ENCODE data around the gene PCDHGA9. TPM values are rescaled to one million over a fixed set of nuclear protein-coding genes. Genes with fewer than 3 reads are reported as not detected.
"Not testable (repeated sequence)": the region's sequence is repeated elsewhere in the genome, so short reads cannot be mapped to it uniquely, and the experiment has no call there.

Gene PCDHGA9
- total RNA-seq, 4 donors from 2014 or later = 4.9 to 20.8 (median 7.9) TPM

- TF ChIP-seq, protein P1, sequence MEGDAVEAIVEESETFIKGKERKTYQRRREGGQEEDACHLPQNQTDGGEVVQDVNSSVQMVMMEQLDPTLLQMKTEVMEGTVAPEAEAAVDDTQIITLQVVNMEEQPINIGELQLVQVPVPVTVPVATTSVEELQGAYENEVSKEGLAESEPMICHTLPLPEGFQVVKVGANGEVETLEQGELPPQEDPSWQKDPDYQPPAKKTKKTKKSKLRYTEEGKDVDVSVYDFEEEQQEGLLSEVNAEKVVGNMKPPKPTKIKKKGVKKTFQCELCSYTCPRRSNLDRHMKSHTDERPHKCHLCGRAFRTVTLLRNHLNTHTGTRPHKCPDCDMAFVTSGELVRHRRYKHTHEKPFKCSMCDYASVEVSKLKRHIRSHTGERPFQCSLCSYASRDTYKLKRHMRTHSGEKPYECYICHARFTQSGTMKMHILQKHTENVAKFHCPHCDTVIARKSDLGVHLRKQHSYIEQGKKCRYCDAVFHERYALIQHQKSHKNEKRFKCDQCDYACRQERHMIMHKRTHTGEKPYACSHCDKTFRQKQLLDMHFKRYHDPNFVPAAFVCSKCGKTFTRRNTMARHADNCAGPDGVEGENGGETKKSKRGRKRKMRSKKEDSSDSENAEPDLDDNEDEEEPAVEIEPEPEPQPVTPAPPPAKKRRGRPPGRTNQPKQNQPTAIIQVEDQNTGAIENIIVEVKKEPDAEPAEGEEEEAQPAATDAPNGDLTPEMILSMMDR (IDR thresholded peaks at IDR 0.05) = peak; percentile 25 to 42
- not testable (repeated sequence) for DNase-seq (ENCODE audit: low spot score in 2 of 2); H3K36me3 ChIP-seq; H3K27me3 ChIP-seq; H3K4me1 ChIP-seq; H3K27ac ChIP-seq
- peaks cover 65% of the 10 kb centered on the region for H3K9me3 ChIP-seq
- WGBS = 7% methylated on average over 25 of the region's 43 CpGs
- H3K4me3 ChIP-seq = peak within 1 kb of the TSS; percentile 20
These were observed 4.6 kb upstream of the PCDHGA9 start, which contains the start of gene PCDHGB5 for GRCh38 chr5:141397756-141398551. TSS of gene PCDHGB5 (plus strand) at chr5:141397947. CDS start at chr5:141398128, 181 bp downstream.

DNA sequence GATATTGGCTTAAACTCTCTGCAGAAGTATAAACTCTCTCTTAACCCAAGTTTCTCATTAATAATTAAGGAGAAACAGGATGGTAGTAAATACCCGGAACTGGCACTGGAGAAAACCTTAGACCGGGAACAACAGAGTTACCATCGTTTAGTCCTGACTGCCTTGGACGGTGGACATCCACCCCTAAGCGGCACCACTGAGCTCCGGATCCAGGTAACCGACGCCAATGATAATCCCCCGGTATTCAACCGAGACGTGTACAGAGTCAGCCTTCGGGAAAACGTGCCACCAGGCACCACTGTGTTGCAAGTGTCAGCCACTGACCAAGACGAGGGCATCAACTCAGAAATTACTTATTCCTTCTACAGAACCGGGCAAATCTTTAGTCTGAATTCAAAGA is 4.0 kb upstream of the PCDHGA9 start:
- Histone ChIP-seq H3K27me3 (peaks cover 5% of the 10 kb centered on the region), H3K4me3 (no peak overlapping the region), H3K4me1 (no peaks in the 10 kb centered on the region), H3K27ac (no peak overlapping the region), H3K36me3 (no peaks in the 10 kb centered on the region), H3K9me3 (peaks cover 65% of the 10 kb centered on the region)
- 25% methylated on average over 15 of the region's 15 CpGs for WGBS
- no peak for DNase-seq (ENCODE audit: low spot score in 2 of 2)
- no peak for TF ChIP-seq POLR2AphosphoS5 (IDR thresholded peaks at IDR 0.05)
- TF ChIP-seq, protein P1 (IDR thresholded peaks at IDR 0.05) = no peak
- no peak for TF ChIP-seq EP300 (IDR thresholded peaks at IDR 0.05)
- no peak for TF ChIP-seq POLR2A (IDR thresholded peaks at IDR 0.05)

DNA sequence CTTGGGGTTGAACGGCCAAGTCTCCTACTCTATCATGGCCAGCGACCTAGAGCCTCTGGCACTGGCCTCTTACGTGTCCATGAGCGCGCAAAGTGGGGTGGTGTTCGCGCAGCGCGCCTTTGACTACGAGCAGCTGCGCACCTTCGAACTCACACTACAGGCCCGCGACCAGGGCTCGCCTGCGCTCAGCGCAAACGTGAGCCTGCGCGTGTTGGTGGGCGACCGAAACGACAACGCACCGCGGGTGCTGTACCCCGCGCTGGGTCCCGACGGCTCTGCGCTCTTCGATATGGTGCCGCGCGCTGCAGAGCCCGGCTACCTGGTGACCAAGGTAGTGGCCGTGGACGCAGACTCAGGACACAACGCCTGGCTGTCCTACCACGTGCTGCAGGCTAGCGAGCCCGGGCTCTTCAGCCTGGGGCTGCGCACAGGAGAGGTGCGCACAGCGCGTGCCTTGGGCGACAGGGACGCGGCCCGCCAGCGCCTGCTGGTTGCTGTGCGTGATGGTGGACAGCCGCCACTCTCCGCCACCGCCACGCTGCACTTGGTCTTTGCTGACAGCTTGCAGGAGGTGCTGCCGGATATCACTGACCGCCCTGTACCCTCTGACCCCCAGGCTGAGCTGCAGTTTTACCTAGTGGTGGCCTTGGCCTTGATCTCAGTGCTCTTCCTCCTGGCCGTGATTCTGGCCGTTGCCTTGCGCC is 2.9 kb upstream of the PCDHGA9 start:
- Histone ChIP-seq H3K27me3 (peaks cover 5% of the 10 kb centered on the region), H3K4me3 (no peak overlapping the region), H3K36me3 (no peaks in the 10 kb centered on the region), H3K9me3 (peaks cover 62% of the 10 kb centered on the region), H3K4me1 (no peaks in the 10 kb centered on the region), H3K27ac (no peak overlapping the region)
- DNase-seq (ENCODE audit: low spot score in 2 of 2) = no peak
- TF ChIP-seq POLR2A (IDR thresholded peaks at IDR 0.05) (no peak), POLR2AphosphoS5 (IDR thresholded peaks at IDR 0.05) (no peak), EP300 (IDR thresholded peaks at IDR 0.05) (no peak)
- TF ChIP-seq, protein P1 (IDR thresholded peaks at IDR 0.05) = no peak
- WGBS = 32% methylated on average over 16 of the region's 61 CpGs

DNA sequence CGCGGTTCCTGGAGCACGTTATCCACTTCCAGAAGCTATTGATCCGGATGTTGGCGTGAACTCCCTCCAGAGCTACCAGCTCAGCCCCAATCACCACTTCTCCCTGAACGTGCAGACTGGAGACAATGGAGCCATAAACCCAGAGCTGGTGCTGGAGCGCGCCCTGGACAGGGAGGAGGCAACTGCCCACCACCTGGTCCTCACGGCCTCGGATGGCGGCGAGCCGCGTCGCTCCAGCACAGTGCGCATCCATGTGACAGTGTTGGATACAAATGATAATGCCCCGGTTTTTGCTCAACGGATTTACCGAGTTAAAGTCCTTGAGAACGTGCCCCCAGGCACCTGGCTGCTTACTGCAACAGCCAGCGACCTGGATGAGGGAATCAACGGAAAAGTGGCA is 809 bp downstream of the PCDHGA9 start:
- Histone ChIP-seq H3K27ac (no peak overlapping the region), H3K4me3 (peak overlapping the region; percentile 30), H3K4me1 (no peaks in the 10 kb centered on the region), H3K9me3 (peaks cover 62% of the 10 kb centered on the region), H3K36me3 (no peaks in the 10 kb centered on the region), H3K27me3 (peaks cover 5% of the 10 kb centered on the region)
- DNase-seq (ENCODE audit: low spot score in 2 of 2) = no peak
- TF ChIP-seq POLR2AphosphoS5 (IDR thresholded peaks at IDR 0.05) (no peak), POLR2A (IDR thresholded peaks at IDR 0.05) (no peak), EP300 (IDR thresholded peaks at IDR 0.05) (no peak)
- TF ChIP-seq, protein P1 (IDR thresholded peaks at IDR 0.05) = no peak
- 20% methylated on average over 21 of the region's 22 CpGs for WGBS

- WGBS = 17% methylated on average over 34 of the region's 51 CpGs
- TF ChIP-seq, protein P1 (IDR thresholded peaks at IDR 0.05) = peak; percentile 7 to 51
These were observed 5.4 kb downstream of the PCDHGA9 start, which contains the start of gene PCDHGB6 for GRCh38 chr5:141407790-141408505. TSS of gene PCDHGB6 (plus strand) at chr5:141408021. CDS start at chr5:141408203, 182 bp downstream.

More at GRCh38 chr5:141407790-141408505, 5.4 kb downstream of the PCDHGA9 start, which contains the start of gene PCDHGB6:
- not testable (repeated sequence) for H3K36me3 ChIP-seq; H3K4me1 ChIP-seq; H3K27me3 ChIP-seq; DNase-seq (ENCODE audit: low spot score in 2 of 2); H3K27ac ChIP-seq
- Histone ChIP-seq H3K9me3 (peaks cover 52% of the 10 kb centered on the region), H3K4me3 (peak within 1 kb of the TSS; percentile 37)

All from suprapubic skin (tissue), 4 donors.